GM20431 (cell line): ENCODE measurements around the gene CACNA1C.
"Not testable (repeated sequence)": the region's sequence is repeated elsewhere in the genome, so short reads cannot be mapped to it uniquely, and the experiment has no call there.

ENCODE experiments used
- in situ Hi-C: fragments of 300-500 bp; cut with MseI, MboI; formaldehyde crosslinking; loops from one replicate; pipeline ENCODE4 v1.15.0; 2020; ENCODE audit warnings: low sequenced_read_pairs; ENCODE audit not compliant: unreplicated experiment

Gene CACNA1C

GRCh38 chr12:2243275-2243674 lies 190.5 kb downstream of the CACNA1C start:
- in situ Hi-C loops = no loop called here

- in situ Hi-C loops = no loop called here
Observed at GRCh38 chr12:2244013-2244861, 191.4 kb downstream of the CACNA1C start.

GRCh38 chr12:2246358-2246757 lies 193.6 kb downstream of the CACNA1C start:
- in situ Hi-C loops = no loop called here

DNA sequence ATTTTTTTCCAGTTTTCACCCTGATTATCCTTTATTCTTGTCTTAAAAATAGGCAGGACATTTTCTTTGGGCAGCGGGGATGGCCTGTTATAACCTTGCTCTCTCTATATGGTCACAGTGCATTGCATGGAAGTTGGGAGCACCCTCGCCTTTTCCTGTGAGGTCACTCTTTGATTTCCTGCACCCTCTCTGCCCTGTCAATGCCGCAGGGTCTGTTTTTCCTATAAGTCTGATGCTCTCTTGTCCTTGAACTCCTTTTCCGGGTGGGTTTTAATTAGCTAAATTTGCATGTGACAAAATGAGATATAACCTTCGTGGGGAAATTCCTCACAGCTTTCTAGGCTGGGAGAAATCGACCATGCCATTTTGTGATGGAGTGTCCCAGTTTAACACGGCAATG lies 194.3 kb downstream of the CACNA1C start:
- in situ Hi-C loops = no loop called here

- in situ Hi-C loops = no loop called here
Observed at GRCh38 chr12:2247596-2247995, 194.8 kb downstream of the CACNA1C start.

- in situ Hi-C loops = no loop called here
Observed at GRCh38 chr12:2248087-2248900, 195.5 kb downstream of the CACNA1C start.

- in situ Hi-C loops = no loop called here
Observed at GRCh38 chr12:2248901-2249381, 196.2 kb downstream of the CACNA1C start.

GRCh38 chr12:2250797-2251196 lies 198.0 kb downstream of the CACNA1C start:
- in situ Hi-C loops = no loop called here

DNA sequence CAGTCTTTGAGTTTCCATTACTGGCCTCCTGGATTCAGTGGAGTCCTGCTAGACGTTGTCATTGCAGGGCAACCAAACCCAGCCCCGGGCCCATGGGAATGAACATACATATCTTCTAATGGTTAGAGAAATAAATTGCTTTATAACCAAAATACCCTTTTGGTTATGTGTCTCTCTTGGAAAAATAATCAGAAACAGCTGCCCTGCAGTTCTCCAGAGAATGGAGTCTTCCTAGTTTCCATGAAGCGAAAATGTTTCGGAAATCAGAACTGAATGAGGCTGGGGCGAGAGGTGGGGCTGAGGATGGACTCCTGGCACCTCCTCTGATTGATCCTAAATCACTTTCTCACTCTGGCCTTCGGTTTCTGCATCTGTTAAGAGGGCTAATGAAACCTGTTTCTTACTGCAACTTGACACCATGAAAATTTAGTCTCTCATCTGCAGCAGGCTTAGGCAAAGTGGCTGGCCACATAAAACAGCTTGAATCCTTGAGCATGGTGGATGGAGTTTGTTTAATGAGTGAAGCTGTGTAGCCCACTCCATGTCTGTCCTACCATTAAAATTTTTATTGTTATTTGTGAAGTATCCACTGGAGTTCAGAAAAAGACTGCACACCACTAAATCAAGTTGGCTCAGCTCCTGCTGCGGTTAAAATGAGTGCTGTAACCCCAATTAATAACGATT lies 198.9 kb downstream of the CACNA1C start:
- in situ Hi-C loops = no loop called here

DNA sequence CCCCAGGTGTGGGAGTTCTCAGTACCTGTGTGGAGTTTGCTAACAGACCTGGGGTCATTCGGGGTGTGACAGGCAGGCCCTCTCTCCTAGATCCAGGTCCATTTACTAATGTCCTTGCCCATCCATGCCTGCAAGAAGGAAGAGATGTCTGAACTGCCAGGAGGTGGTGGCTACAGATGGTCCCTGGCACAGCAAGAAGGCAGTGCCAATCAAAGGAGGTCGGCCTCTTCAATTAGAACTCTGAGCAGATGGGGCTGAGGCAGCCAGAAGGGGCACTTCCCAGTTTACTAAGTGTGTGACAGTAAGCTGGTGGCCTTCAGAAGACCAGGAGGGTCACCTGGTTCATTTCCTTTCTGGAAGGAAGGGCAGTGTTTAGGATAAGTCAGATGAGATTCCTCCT lies 202.5 kb downstream of the CACNA1C start:
- in situ Hi-C loops = no loop called here

GRCh38 chr12:2255731-2256130 lies 202.9 kb downstream of the CACNA1C start:
- in situ Hi-C loops = not testable (repeated sequence)

DNA sequence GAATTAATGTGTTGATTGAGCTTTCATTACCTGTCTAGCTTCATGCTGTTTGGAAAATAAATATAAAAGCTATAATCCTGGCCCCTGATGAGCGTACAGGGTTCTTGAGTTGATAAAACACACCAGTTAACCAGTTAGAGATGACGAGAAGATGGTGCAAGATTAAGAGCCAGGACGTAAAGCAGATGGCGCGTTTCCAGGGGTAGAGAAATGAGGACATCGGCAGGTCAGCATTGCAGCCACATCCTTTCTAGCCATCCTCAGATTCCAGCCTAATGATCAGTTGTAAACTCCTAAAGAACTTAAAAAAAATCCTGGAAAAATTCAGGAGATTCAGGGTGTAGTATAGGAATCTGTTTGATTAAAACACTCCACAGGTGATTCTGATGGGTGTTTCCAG lies 203.7 kb downstream of the CACNA1C start:
- in situ Hi-C loops = no loop called here

GRCh38 chr12:2256915-2257314 lies 204.1 kb downstream of the CACNA1C start:
- in situ Hi-C loops = no loop called here

DNA sequence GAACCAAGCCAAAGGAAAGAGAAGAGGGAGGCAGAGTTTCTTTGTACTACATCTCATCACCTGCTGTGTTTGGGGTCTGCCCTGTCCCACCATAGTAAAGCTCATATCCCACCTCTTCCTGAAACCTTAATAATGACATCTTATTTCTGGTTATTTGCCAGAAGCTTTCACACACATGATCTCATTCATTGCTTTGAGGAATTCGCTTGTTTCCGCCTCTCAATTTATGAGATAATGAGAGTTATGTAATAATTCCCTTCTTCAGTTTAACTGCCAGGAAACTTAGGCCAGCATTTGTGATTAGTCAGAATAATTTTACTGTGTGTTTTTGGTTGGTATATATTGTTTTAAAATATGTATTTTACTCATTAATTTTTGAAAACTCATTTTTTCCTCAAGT lies 205.2 kb downstream of the CACNA1C start:
- in situ Hi-C loops = no loop called here

- in situ Hi-C loops = no loop called here
Observed at GRCh38 chr12:2259369-2259768, 206.6 kb downstream of the CACNA1C start.

DNA sequence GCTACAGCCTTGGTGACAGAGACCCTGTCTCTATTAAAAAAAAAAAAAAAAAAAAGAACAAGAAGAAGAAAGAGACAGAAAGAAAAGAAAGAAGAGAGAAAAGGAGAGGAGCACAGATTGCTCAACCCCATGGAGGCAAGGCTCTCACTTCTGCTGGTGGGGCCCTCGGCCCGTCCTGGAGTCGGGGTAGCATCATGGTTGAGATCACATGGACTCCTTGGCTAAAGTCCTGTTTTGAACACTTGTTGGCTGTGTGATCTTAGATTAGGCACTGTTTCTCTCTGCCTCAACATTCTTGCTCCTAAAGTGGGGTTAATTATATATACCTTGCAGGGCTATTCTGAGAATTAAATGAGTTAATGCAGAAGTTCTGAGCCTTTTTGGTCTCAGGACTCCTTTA lies 207.7 kb downstream of the CACNA1C start:
- in situ Hi-C loops = no loop called here

DNA sequence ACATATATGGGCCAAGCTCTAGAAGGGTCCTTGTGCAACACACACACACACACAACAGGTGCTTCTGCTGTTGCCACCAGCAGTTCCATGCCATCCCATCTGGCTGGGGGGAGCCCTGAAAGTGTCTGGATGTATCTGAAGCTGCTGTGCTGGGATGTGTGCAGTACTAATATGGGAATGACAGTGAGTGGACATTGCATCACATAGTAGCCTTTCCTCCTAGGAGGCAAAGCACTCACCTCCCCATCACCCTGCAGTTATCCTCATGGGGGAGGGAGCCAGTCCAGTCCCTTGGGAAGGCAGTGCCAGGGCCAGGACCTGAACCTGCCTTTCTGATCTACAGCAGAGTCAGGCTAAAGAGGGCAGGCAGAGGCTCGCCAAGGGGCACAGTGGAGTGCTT lies 208.9 kb downstream of the CACNA1C start:
- in situ Hi-C loops = no loop called here

GRCh38 chr12:2262449-2262848 lies 209.7 kb downstream of the CACNA1C start:
- in situ Hi-C loops = no loop called here

DNA sequence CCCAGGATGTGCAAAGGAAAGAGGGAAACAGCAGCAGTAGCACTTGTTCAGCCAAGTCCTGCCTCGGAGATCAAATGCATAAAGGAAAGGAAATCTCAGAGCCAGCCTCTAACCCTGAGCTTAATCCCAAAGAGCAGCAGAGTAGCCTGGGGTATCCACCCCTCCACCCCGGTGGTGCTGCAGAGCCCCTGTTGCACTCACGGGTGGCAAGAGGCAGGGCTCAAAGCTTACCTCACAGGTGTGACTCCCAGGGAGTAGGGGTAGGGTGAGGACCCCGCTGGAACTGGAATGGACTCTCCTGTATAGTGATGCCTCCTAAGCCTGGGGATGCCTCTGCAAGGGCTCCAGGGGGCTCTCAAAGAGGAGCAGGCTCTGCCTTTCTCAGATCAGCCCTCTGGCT lies 211.1 kb downstream of the CACNA1C start:
- in situ Hi-C loops = no loop called here

DNA sequence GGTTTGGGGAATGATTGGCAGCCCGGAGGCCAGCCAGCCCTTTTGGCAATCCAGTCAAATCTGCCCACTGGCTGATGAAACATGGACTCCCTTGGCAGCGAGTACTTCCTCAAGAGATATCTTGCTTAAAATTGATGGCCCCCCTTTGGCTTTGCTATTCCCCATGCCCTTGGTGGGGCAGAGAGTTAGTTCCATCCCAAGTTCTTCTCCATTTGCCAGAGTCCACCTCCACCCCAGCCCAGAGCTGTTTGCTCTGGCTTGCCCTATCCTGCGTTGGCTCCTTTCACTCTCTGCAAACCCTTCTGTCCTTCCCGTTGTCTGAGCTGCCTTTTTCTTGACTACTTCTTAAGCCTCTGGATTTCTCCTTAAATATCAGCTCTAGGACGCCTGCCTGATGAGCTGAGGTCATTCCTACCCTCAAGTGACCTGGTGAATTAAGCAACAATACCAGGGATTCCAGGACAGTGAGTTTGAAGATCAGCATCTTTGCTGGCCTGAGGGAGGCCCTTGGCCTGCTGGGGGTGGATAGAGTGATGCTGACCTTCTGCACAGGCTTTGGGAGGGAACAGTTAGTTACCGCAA lies 212.0 kb downstream of the CACNA1C start:
- in situ Hi-C loops = no loop called here
